SU-DHL-6 (cell line): ENCODE data around the gene KIAA1614.

Source experiments
- H2AFZ ChIP-seq: fragments of 200-600 bp; sonication (generic); 2 replicates; pipeline ENCODE4 v1.6.1; 2014; ENCODE audit warnings: low read depth, mild to moderate bottlenecking, moderate library complexity, mixed read lengths, antibody characterized with exemption, low read length; ENCODE audit not compliant: severe bottlenecking
- H3F3A ChIP-seq: fragments of 200-600 bp; shearing (Covaris generic); 2 replicates; pipeline ENCODE4 v1.6.0; 2016; ENCODE audit warnings: antibody characterized with exemption, mild to moderate bottlenecking; ENCODE audit not compliant: insufficient read depth
- H3K27ac ChIP-seq: fragments of 200-600 bp; sonication (generic); 2 replicates; pipeline ENCODE4 v1.5.1; 2016; ENCODE audit warnings: low read depth, mild to moderate bottlenecking, low read length, moderate library complexity, mixed read lengths
- H3K27me3 ChIP-seq: fragments of 200-600 bp; sonication (generic), shearing (Covaris generic); 2 replicates; pipeline ENCODE4 v1.6.0; 2014; ENCODE audit warnings: mild to moderate bottlenecking, low read length
- H3K36me3 ChIP-seq: fragments of 200-600 bp; sonication (generic); 2 replicates; pipeline ENCODE4 v1.6.1; 2014; ENCODE audit warnings: mild to moderate bottlenecking, low read length, mixed read lengths
- H3K4me2 ChIP-seq: fragments of 300-600, 200-600 bp; shearing (Covaris generic), sonication (generic); 2 replicates; pipeline ENCODE4 v1.6.0; 2014; ENCODE audit warnings: low read length, low read depth, mild to moderate bottlenecking; ENCODE audit not compliant: poor library complexity, severe bottlenecking
- H3K4me3 ChIP-seq: fragments of 200-600 bp; sonication (generic); 2 replicates; pipeline ENCODE4 v1.5.1; 2014; ENCODE audit warnings: antibody characterized with exemption, low read length, mild to moderate bottlenecking, mixed read lengths; ENCODE audit not compliant: insufficient read depth, poor library complexity, severe bottlenecking
- H3K79me2 ChIP-seq: fragments of 200-600 bp; sonication (generic); 2 replicates; pipeline ENCODE4 v1.6.1; 2014; ENCODE audit warnings: mild to moderate bottlenecking, low read length, moderate library complexity; ENCODE audit not compliant: insufficient read depth
- H3K9ac ChIP-seq: fragments of 200-600 bp; sonication (generic); 2 replicates; pipeline ENCODE4 v1.7.0; 2014; ENCODE audit warnings: mild to moderate bottlenecking, low read length
- H3K9me2 ChIP-seq: fragments of 200-600 bp; sonication (generic); replicated peaks from 2 replicates; pipeline ENCODE4 v1.6.1; 2014; ENCODE audit warnings: low read length; ENCODE audit not compliant: insufficient read depth
- H3K9me3 ChIP-seq: fragments of 200-600 bp; sonication (generic); 2 replicates; pipeline ENCODE4 v1.6.1; 2014; ENCODE audit warnings: low read length, mixed read lengths; ENCODE audit not compliant: insufficient read depth
- H4K20me1 ChIP-seq: fragments of 200-600 bp; sonication (generic); 2 replicates; pipeline ENCODE4 v1.6.1; 2014; ENCODE audit warnings: low read depth, mild to moderate bottlenecking, antibody characterized with exemption, low read length, moderate library complexity, mixed read lengths
- CTCF ChIP-seq: fragments of 200-600 bp; sonication (generic); IDR thresholded peaks from one replicate; pipeline ENCODE4 v1.5.1; 2017; ENCODE audit warnings: antibody characterized with exemption, mild to moderate bottlenecking, low read length, moderate library complexity; ENCODE audit not compliant: insufficient read depth, poor library complexity, severe bottlenecking
- EZH2phosphoT487 ChIP-seq: fragments of 200-600 bp; sonication (generic), shearing (Covaris generic); conservative IDR thresholded peaks from 2 replicates; pipeline ENCODE4 v1.6.1; 2018; ENCODE audit warnings: mild to moderate bottlenecking, antibody characterized with exemption, low read length, moderate library complexity, mixed read lengths

KIAA1614 gene

DNA sequence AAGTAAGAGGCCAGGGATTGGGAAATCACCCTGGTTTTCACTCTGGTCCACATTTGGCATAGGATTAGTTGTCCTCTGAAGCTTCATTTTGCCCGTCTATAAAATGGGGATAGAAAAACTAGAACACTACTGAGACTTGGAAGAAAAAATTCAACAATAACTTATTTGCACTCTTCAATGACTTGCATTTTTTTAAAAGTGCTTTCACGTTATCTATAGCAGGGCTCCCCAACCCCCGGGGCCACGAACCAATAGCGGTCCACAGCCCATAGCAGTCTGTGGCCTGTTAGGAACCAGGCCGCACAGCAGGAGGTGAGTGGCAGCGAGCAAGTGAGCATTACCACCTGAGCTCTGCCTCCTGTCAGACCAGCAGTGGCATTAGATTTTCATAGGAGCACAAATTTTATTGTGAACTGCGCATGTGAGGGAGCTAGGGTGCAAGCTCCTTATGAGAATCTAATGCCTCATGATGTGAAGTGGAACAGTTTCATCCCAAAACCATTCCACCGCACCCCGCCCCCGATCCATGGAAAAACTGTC is 2.8 kb downstream of the KIAA1614 start:
- Histone ChIP-seq H3K9ac (no peak overlapping the region), H3K4me3 (no peak overlapping the region), H3F3A (no peaks in the 10 kb centered on the region), H3K4me2 (no peak overlapping the region), H3K79me2 (no peaks in the 10 kb centered on the region), H4K20me1 (no peaks in the 10 kb centered on the region), H3K27me3 (no peaks in the 10 kb centered on the region), H3K9me2 (no peaks in the 10 kb centered on the region), H3K27ac (no peak overlapping the region), H3K36me3 (no peaks in the 10 kb centered on the region), H3K9me3 (no peaks in the 10 kb centered on the region), H2AFZ (no peak overlapping the region)
- no peak for TF ChIP-seq EZH2phosphoT487
- no peak for TF ChIP-seq CTCF

DNA sequence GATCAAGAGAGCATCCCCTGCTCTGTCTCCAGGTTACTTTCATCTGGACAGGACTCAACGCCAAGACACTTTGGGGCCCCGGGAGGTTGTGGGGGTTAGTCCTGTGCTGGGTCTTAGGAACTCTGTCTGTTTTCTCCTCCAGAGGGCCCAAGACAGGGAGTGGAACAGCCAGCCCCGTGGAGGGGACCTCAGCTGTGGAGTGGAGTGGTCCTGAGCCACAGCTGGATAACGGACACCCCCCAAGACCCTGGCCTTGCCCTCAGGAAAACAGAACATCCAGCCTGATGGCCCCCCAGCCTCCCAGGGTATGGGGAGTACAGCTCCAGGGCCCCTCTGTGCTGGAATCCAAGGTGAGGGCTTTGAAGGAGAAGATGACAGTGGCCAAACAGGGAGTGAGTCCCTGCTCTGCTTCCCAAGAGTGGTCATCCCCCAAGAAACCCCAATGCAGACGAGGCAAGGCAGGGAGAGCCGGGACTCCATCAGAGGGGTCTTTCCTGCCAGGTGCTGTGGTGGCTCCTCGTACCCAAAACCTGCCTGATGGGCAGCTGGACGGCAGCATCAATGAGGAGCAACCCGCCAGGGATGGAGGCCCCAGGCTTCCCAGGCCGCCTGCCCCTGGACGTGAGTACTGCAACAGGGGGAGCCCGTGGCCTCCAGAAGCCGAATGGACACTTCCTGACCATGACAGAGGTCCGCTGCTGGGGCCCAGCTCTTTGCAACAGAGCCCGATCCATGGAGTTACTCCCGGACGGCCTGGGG is 3.5 kb downstream of the KIAA1614 start:
- TF ChIP-seq CTCF (no peak), EZH2phosphoT487 (no peak)
- Histone ChIP-seq H4K20me1 (no peaks in the 10 kb centered on the region), H3K4me3 (no peak overlapping the region), H3K9me3 (no peaks in the 10 kb centered on the region), H3K9ac (no peak overlapping the region), H3F3A (no peaks in the 10 kb centered on the region), H3K4me2 (no peak overlapping the region), H2AFZ (no peak overlapping the region), H3K9me2 (no peaks in the 10 kb centered on the region), H3K27me3 (no peaks in the 10 kb centered on the region), H3K36me3 (no peaks in the 10 kb centered on the region), H3K27ac (no peak overlapping the region), H3K79me2 (no peaks in the 10 kb centered on the region)

DNA sequence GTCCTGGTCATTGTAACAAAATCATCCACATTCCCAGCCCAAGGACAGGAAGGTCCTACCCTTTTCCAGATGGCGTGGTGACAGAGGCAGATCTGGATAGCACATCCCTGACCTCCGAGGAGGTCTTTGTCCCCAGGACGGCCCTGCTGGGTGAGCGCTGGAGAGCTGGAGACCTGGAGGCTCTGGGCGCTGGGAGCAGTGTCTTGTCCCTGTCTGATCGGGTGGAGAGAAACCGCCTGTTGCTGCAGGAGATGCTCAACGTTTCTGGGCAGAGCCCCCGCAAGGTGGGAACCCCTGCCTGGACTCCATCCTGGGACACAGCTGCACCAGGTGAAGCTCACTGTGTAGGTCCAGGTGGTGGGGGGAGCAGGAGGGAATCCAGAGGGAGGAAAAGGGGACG is 4.1 kb downstream of the KIAA1614 start:
- Histone ChIP-seq H2AFZ (no peak overlapping the region), H3K27me3 (no peaks in the 10 kb centered on the region), H3K36me3 (no peaks in the 10 kb centered on the region), H3K4me3 (no peak overlapping the region), H3K9me2 (no peaks in the 10 kb centered on the region), H3K4me2 (no peak overlapping the region), H3K79me2 (no peaks in the 10 kb centered on the region), H3F3A (no peaks in the 10 kb centered on the region), H3K27ac (no peak overlapping the region), H3K9ac (no peak overlapping the region), H3K9me3 (no peaks in the 10 kb centered on the region), H4K20me1 (no peaks in the 10 kb centered on the region)
- no peak for TF ChIP-seq CTCF
- no peak for TF ChIP-seq EZH2phosphoT487
